ENCODE measurements around the gene EPHA10.

DNA sequence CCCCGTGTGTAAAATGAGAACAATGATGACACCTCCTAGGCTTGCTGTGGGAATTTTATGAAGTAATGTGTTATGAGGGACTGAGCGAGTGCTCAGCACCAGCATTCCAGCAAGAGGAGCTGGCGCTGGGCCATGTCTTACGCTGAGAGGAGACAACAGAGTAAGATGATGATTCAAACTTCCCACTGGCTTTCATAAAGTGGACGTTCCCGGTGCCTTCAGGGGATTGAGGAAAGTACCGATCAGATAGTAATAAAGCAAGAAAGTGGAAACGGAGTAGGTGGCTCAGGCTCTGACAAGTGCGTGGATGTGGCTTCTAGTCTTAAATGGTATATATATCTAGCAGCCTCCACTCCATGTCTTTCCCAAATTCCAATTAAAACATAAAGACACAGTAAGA, 23.8 kb downstream of the EPHA10 start:
- TF ChIP-seq, protein P1, sequence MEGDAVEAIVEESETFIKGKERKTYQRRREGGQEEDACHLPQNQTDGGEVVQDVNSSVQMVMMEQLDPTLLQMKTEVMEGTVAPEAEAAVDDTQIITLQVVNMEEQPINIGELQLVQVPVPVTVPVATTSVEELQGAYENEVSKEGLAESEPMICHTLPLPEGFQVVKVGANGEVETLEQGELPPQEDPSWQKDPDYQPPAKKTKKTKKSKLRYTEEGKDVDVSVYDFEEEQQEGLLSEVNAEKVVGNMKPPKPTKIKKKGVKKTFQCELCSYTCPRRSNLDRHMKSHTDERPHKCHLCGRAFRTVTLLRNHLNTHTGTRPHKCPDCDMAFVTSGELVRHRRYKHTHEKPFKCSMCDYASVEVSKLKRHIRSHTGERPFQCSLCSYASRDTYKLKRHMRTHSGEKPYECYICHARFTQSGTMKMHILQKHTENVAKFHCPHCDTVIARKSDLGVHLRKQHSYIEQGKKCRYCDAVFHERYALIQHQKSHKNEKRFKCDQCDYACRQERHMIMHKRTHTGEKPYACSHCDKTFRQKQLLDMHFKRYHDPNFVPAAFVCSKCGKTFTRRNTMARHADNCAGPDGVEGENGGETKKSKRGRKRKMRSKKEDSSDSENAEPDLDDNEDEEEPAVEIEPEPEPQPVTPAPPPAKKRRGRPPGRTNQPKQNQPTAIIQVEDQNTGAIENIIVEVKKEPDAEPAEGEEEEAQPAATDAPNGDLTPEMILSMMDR (IDR thresholded peaks at IDR 0.05; ENCODE audit: insufficient read depth, low read depth, low read length), result no peak
- TF ChIP-seq EZH2 (IDR thresholded peaks at IDR 0.05; ENCODE audit: insufficient read depth, low read length), result no peak
